Neural cell (in vitro differentiated cells): ENCODE data around the gene C17orf100. TPM values are rescaled to one million over a fixed set of nuclear protein-coding genes. Genes with fewer than 3 reads are reported as not detected.
"Not testable (repeated sequence)": the region's sequence is repeated elsewhere in the genome, so short reads cannot be mapped to it uniquely, and the experiment has no call there.

Experiments used
- H2AFZ ChIP-seq: fragments of 200-600, 300-800 bp; sonication (generic), shearing (Covaris generic); 2 replicates; pipeline ENCODE4 v1.6.0; 2014; ENCODE audit warnings: low read depth, mild to moderate bottlenecking, antibody characterized with exemption, low read length, moderate library complexity
- H3F3A ChIP-seq: fragments of 200-600 bp; shearing (Covaris generic); 2 replicates; pipeline ENCODE4 v1.6.1; 2016; ENCODE audit warnings: mild to moderate bottlenecking, moderate library complexity, mixed read lengths, antibody characterized with exemption, low read length; ENCODE audit not compliant: insufficient read depth, poor library complexity, severe bottlenecking
- H3K27ac ChIP-seq: fragments of 200-600, 300-800 bp; sonication (generic), shearing (Covaris generic); 2 replicates; pipeline ENCODE4 v1.5.1; 2014; ENCODE audit warnings: mild to moderate bottlenecking, low read length, moderate library complexity
- H3K27me3 ChIP-seq: fragments of 300-800, 200-600 bp; sonication (generic), shearing (Covaris generic); 2 replicates; pipeline ENCODE4 v1.6.0; 2014; ENCODE audit warnings: mild to moderate bottlenecking, low read depth, low read length, moderate library complexity; ENCODE audit not compliant: insufficient read depth
- H3K36me3 ChIP-seq: fragments of 300-800, 200-600 bp; sonication (generic), shearing (Covaris generic); 2 replicates; pipeline ENCODE4 v1.5.1; 2014; ENCODE audit warnings: mild to moderate bottlenecking, antibody characterized with exemption, low read length, moderate library complexity; ENCODE audit not compliant: insufficient read depth
- H3K4me2 ChIP-seq: fragments of 300-800, 200-600 bp; sonication (generic), shearing (Covaris generic); 2 replicates; pipeline ENCODE4 v1.6.0; 2014; ENCODE audit warnings: mild to moderate bottlenecking, low read length
- H3K4me3 ChIP-seq: fragments of 300-800, 200-600 bp; sonication (generic), shearing (Covaris generic); 2 replicates; pipeline ENCODE4 v1.5.1; 2014; ENCODE audit warnings: mild to moderate bottlenecking, low read length, moderate library complexity
- H3K79me2 ChIP-seq: fragments of 200-600 bp; shearing (Covaris generic); replicated peaks from 2 replicates; pipeline ENCODE4 v1.6.0; 2014; ENCODE audit warnings: mild to moderate bottlenecking, low read length, moderate library complexity; ENCODE audit not compliant: insufficient read depth
- H3K9ac ChIP-seq: fragments of 300-800, 200-600 bp; sonication (generic), shearing (Covaris generic); 2 replicates; pipeline ENCODE4 v1.6.1; 2016; ENCODE audit warnings: mild to moderate bottlenecking, low read length, mixed read lengths
- H3K9me2 ChIP-seq: fragments of 200-600 bp; shearing (Covaris generic); 2 replicates; pipeline ENCODE4 v1.6.1; 2016; ENCODE audit warnings: mild to moderate bottlenecking, low read length, mixed read lengths; ENCODE audit not compliant: insufficient read depth
- H3K9me3 ChIP-seq: fragments of 200-600, 300-800 bp; sonication (generic), shearing (Covaris generic); 2 replicates; pipeline ENCODE4 v1.6.1; 2016; ENCODE audit warnings: mild to moderate bottlenecking, mixed run types, low read length, moderate library complexity, mixed read lengths
- H4K20me1 ChIP-seq: fragments of 200-600 bp; shearing (Covaris generic); 2 replicates; pipeline ENCODE4 v1.6.1; 2016; ENCODE audit warnings: mild to moderate bottlenecking, mixed run types; ENCODE audit not compliant: insufficient read depth
- CTCF ChIP-seq: fragments of 450-650 bp; IDR thresholded peaks from 2 replicates; pipeline ENCODE4 v1.5.1; 2014; ENCODE audit warnings: antibody characterized with exemption, mild to moderate bottlenecking, moderate library complexity; ENCODE audit not compliant: poor library complexity, severe bottlenecking
- MXI1 ChIP-seq: fragments of 450-650 bp; conservative IDR thresholded peaks from 2 replicates; pipeline ENCODE4 v1.6.1; 2014; ENCODE audit warnings: antibody characterized with exemption, mild to moderate bottlenecking; ENCODE audit not compliant: poor library complexity, severe bottlenecking
- POLR2AphosphoS5 ChIP-seq: IDR thresholded peaks from 2 replicates; pipeline ENCODE4 v1.6.1; 2012
- RAD21 ChIP-seq: fragments of 450-650 bp; conservative IDR thresholded peaks from 2 replicates; pipeline ENCODE4 v1.6.1; 2014; ENCODE audit warnings: antibody characterized with exemption, mild to moderate bottlenecking, moderate library complexity
- polyA plus RNA-seq: library from polyadenylated mRNA; depleted of rRNA; stranded (reverse); fragments of >200 nt; gene quantifications from 2 replicates; pipeline ENCODE4 v1.2.3, GENCODE V29; 2014

Gene C17orf100
- polyA plus RNA-seq, 1 donor from 2014 or later, result 10.3 TPM

GRCh38 chr17:6651919-6652452, 424 bp downstream of the C17orf100 start:
- H3K9ac ChIP-seq, result peak overlapping the region; percentile 74
- peak overlapping the region; percentile 51 for H2AFZ ChIP-seq
- H3K4me3 ChIP-seq, result peak overlapping the region; percentile 71
- H3K27me3 ChIP-seq, result peaks cover 29% of the 10 kb centered on the region
- no peaks in the 10 kb centered on the region for H3F3A ChIP-seq
- H3K9me3 ChIP-seq, result no peaks in the 10 kb centered on the region
- TF ChIP-seq CTCF (no peak), RAD21 (no peak), MXI1 (no peak)
- peaks cover 30% of the 10 kb centered on the region for H3K79me2 ChIP-seq
- H3K4me2 ChIP-seq, result peak overlapping the region; percentile 82
- peak overlapping the region; percentile 81 for H3K27ac ChIP-seq
- H4K20me1 ChIP-seq, result no peaks in the 10 kb centered on the region
- no peaks in the 10 kb centered on the region for H3K36me3 ChIP-seq
- H3K9me2 ChIP-seq, result no peaks in the 10 kb centered on the region

- Histone ChIP-seq H3K4me3 (peak overlapping the region; percentile 71), H4K20me1 (no peaks in the 10 kb centered on the region), H3K27me3 (peaks cover 38% of the 10 kb centered on the region), H3K27ac (no peak overlapping the region), H3K79me2 (peaks cover 6% of the 10 kb centered on the region), H3F3A (no peaks in the 10 kb centered on the region), H3K9me3 (no peaks in the 10 kb centered on the region), H2AFZ (no peak overlapping the region), H3K9ac (peak overlapping the region; percentile 31), H3K36me3 (no peaks in the 10 kb centered on the region), H3K4me2 (peak overlapping the region; percentile 37), H3K9me2 (no peaks in the 10 kb centered on the region)
- peak; percentile 42 for TF ChIP-seq CTCF
- TF ChIP-seq POLR2AphosphoS5, result no peak
Measured at GRCh38 chr17:6654841-6655731, 3.5 kb downstream of the C17orf100 start.

- not testable (repeated sequence) for H3K9me3 ChIP-seq, H2AFZ ChIP-seq, H3F3A ChIP-seq, H3K9me2 ChIP-seq, H4K20me1 ChIP-seq, H3K4me2 ChIP-seq, H3K79me2 ChIP-seq, H3K36me3 ChIP-seq, H3K27ac ChIP-seq
- H3K4me3 ChIP-seq, result peak overlapping the region; percentile 71
- H3K27me3 ChIP-seq, result peaks cover 38% of the 10 kb centered on the region
- H3K9ac ChIP-seq, result peak overlapping the region; percentile 16
Measured at GRCh38 chr17:6655732-6656361, 4.3 kb downstream of the C17orf100 start.
